Astrocyte (in vitro differentiated cells and primary cell): ENCODE measurements around the gene CEP290.

Source experiments
- EZH2 ChIP-seq: IDR thresholded peaks from 2 replicates; pipeline ENCODE4 v1.6.1; 2012; ENCODE audit warnings: mild to moderate bottlenecking, low read length, inconsistent platforms; ENCODE audit not compliant: insufficient read depth
- TF ChIP-seq, protein P1 (sequence below): IDR thresholded peaks from 2 replicates; pipeline ENCODE4 v1.5.1; 2011; ENCODE audit warnings: low read depth, mild to moderate bottlenecking, inconsistent platforms, low read length, moderate library complexity; ENCODE audit not compliant: insufficient read depth

DNA sequence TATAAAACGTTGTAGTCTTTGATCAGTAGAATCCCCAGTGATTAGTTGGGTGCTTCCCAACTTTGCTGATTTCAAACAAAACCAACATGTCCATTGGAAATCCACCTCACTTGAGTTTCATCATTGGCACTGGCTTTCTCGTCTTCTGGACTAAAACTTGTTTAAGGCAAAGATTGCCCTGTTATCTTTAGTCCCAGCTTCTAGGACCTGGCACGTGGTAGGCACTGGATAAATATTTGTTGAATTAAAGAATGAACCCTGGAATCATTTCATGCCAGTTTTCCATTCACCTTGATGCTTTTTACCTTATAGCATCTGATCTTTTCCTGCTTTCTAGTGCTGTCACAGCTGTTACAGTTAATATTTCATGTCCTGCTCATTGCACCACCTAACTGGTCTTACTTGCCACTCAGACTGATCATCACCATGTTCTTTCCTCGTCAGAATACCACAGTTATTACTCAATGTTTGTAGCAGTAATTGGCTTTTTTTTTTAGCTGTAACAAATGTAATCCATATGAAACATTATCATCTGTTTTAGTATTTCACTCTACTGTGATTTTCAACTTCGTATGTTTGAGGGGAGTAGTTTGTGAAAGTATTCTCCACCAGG, 105.4 kb downstream of the CEP290 start:
- TF ChIP-seq, protein P1, sequence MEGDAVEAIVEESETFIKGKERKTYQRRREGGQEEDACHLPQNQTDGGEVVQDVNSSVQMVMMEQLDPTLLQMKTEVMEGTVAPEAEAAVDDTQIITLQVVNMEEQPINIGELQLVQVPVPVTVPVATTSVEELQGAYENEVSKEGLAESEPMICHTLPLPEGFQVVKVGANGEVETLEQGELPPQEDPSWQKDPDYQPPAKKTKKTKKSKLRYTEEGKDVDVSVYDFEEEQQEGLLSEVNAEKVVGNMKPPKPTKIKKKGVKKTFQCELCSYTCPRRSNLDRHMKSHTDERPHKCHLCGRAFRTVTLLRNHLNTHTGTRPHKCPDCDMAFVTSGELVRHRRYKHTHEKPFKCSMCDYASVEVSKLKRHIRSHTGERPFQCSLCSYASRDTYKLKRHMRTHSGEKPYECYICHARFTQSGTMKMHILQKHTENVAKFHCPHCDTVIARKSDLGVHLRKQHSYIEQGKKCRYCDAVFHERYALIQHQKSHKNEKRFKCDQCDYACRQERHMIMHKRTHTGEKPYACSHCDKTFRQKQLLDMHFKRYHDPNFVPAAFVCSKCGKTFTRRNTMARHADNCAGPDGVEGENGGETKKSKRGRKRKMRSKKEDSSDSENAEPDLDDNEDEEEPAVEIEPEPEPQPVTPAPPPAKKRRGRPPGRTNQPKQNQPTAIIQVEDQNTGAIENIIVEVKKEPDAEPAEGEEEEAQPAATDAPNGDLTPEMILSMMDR = no peak
- no peak for TF ChIP-seq EZH2
